Measurements from ENCODE around the gene PARP12.

DNA sequence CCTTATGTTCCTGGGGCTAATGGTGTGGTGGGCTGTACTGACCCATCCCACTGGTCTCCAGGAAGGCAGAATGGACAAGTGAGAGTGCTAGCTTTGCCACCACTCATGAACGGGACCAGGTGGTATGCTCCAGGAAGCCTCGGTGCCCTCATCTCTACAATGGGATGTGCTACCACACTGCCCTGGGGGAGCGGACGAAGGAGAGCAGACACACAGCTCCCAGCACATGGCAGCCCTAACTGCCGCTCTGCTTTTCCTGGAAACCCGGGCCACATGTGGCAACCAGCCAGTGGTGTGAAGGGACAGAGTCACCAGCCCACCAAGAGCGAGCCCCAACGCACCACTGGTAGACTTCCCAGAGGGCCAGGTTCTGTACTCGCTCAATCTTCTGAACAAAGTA lies 35.8 kb downstream of the PARP12 start:
- TF ChIP-seq, protein P1, sequence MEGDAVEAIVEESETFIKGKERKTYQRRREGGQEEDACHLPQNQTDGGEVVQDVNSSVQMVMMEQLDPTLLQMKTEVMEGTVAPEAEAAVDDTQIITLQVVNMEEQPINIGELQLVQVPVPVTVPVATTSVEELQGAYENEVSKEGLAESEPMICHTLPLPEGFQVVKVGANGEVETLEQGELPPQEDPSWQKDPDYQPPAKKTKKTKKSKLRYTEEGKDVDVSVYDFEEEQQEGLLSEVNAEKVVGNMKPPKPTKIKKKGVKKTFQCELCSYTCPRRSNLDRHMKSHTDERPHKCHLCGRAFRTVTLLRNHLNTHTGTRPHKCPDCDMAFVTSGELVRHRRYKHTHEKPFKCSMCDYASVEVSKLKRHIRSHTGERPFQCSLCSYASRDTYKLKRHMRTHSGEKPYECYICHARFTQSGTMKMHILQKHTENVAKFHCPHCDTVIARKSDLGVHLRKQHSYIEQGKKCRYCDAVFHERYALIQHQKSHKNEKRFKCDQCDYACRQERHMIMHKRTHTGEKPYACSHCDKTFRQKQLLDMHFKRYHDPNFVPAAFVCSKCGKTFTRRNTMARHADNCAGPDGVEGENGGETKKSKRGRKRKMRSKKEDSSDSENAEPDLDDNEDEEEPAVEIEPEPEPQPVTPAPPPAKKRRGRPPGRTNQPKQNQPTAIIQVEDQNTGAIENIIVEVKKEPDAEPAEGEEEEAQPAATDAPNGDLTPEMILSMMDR (IDR thresholded peaks at IDR 0.05), result no peak
- TF ChIP-seq POLR2A (IDR thresholded peaks at IDR 0.05), result no peak
